Measurements from ENCODE around the gene PRL. TPM values are rescaled to one million over a fixed set of nuclear protein-coding genes. Genes with fewer than 3 reads are reported as not detected.
A peak's percentile ranks its signal among the peaks of the same experiment; 100 is the strongest.

PRL gene
- total and polyA plus RNA-seq, 2 donors (not counting 1 experiment from before 2014, with no cell fraction given): not detected

GRCh38 chr6:22322103-22323030, 25.5 kb upstream of the PRL start:
- Histone ChIP-seq H3K4me1 (ENCODE audit: control insufficient read depth, extremely low read depth, insufficient read depth, low read length) (no peaks in the 10 kb centered on the region), H4K20me1 (ENCODE audit: control insufficient read depth, extremely low read depth, insufficient read depth, low read length) (no peaks in the 10 kb centered on the region), H3K4me2 (ENCODE audit: extremely low read depth, insufficient read depth, low read length) (no peak overlapping the region), H3K27me3 (ENCODE audit: control insufficient read depth, insufficient read depth, low read length) (no peaks in the 10 kb centered on the region), H3K36me3 (ENCODE audit: control insufficient read depth, insufficient read depth, low read length) (no peaks in the 10 kb centered on the region), H3K9ac (ENCODE audit: insufficient read depth, low read length) (no peak overlapping the region), H3K9me3 (ENCODE audit: control insufficient read depth, insufficient read depth, low read depth, low read length) (no peaks in the 10 kb centered on the region), H3K4me3 (replicated peaks in 1 of 4; ENCODE audit: control extremely low read depth in 1 of 4, insufficient read depth in 1 of 4, low read depth in 3 of 4, low read length in 4 of 4) (no peak overlapping the region), H3K27ac (ENCODE audit: insufficient read depth, low read length) (no peak overlapping the region), H2AFZ (ENCODE audit: low read length) (no peak overlapping the region), H3K79me2 (ENCODE audit: control insufficient read depth, insufficient read depth, low read length) (no peaks in the 10 kb centered on the region)
- TF ChIP-seq, protein P1, sequence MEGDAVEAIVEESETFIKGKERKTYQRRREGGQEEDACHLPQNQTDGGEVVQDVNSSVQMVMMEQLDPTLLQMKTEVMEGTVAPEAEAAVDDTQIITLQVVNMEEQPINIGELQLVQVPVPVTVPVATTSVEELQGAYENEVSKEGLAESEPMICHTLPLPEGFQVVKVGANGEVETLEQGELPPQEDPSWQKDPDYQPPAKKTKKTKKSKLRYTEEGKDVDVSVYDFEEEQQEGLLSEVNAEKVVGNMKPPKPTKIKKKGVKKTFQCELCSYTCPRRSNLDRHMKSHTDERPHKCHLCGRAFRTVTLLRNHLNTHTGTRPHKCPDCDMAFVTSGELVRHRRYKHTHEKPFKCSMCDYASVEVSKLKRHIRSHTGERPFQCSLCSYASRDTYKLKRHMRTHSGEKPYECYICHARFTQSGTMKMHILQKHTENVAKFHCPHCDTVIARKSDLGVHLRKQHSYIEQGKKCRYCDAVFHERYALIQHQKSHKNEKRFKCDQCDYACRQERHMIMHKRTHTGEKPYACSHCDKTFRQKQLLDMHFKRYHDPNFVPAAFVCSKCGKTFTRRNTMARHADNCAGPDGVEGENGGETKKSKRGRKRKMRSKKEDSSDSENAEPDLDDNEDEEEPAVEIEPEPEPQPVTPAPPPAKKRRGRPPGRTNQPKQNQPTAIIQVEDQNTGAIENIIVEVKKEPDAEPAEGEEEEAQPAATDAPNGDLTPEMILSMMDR (conservative IDR thresholded peaks at IDR 0.05 in 1 of 2, IDR thresholded peaks at IDR 0.05 in 1 of 2; ENCODE audit: low read depth in 1 of 2, low read length in 2 of 2): no peak
- no peak for TF ChIP-seq EZH2 (IDR thresholded peaks at IDR 0.05; ENCODE audit: low read length, missing control alignments)
- DNase-seq (ENCODE audit: low read depth in 2 of 2): peak; percentile 24 to 71

- Histone ChIP-seq H3K4me2 (ENCODE audit: extremely low read depth, insufficient read depth, low read length) (no peak overlapping the region), H3K9ac (ENCODE audit: insufficient read depth, low read length) (no peak overlapping the region), H3K36me3 (ENCODE audit: control insufficient read depth, insufficient read depth, low read length) (no peaks in the 10 kb centered on the region), H4K20me1 (ENCODE audit: control insufficient read depth, extremely low read depth, insufficient read depth, low read length) (no peaks in the 10 kb centered on the region), H3K27ac (ENCODE audit: insufficient read depth, low read length) (no peak overlapping the region), H3K4me1 (ENCODE audit: control insufficient read depth, extremely low read depth, insufficient read depth, low read length) (no peaks in the 10 kb centered on the region), H3K79me2 (ENCODE audit: control insufficient read depth, insufficient read depth, low read length) (no peaks in the 10 kb centered on the region), H3K27me3 (ENCODE audit: control insufficient read depth, insufficient read depth, low read length) (no peaks in the 10 kb centered on the region), H2AFZ (ENCODE audit: low read length) (no peak overlapping the region), H3K9me3 (ENCODE audit: control insufficient read depth, insufficient read depth, low read depth, low read length) (no peaks in the 10 kb centered on the region), H3K4me3 (replicated peaks in 1 of 4; ENCODE audit: control extremely low read depth in 1 of 4, insufficient read depth in 1 of 4, low read depth in 3 of 4, low read length in 4 of 4) (no peak overlapping the region)
- peak; percentile 73 to 99 for DNase-seq (ENCODE audit: low read depth in 2 of 2)
- TF ChIP-seq EZH2 (IDR thresholded peaks at IDR 0.05; ENCODE audit: low read length, missing control alignments): no peak
- TF ChIP-seq, protein P1 (conservative IDR thresholded peaks at IDR 0.05 in 1 of 2, IDR thresholded peaks at IDR 0.05 in 1 of 2; ENCODE audit: low read depth in 1 of 2, low read length in 2 of 2): no peak
Measured at GRCh38 chr6:22320750-22321149, 23.9 kb upstream of the PRL start.

- no peak overlapping the region for H3K4me2 ChIP-seq (ENCODE audit: extremely low read depth, insufficient read depth, low read length)
- H3K27me3 ChIP-seq (ENCODE audit: control insufficient read depth, insufficient read depth, low read length): no peaks in the 10 kb centered on the region
- H3K4me3 ChIP-seq (replicated peaks in 1 of 4; ENCODE audit: control extremely low read depth in 1 of 4, insufficient read depth in 1 of 4, low read depth in 3 of 4, low read length in 4 of 4): no peak overlapping the region
- no peaks in the 10 kb centered on the region for H3K4me1 ChIP-seq (ENCODE audit: control insufficient read depth, extremely low read depth, insufficient read depth, low read length)
- no peaks in the 10 kb centered on the region for H3K9me3 ChIP-seq (ENCODE audit: control insufficient read depth, insufficient read depth, low read depth, low read length)
- no peaks in the 10 kb centered on the region for H3K79me2 ChIP-seq (ENCODE audit: control insufficient read depth, insufficient read depth, low read length)
- TF ChIP-seq, protein P1 (conservative IDR thresholded peaks at IDR 0.05 in 1 of 2, IDR thresholded peaks at IDR 0.05 in 1 of 2; ENCODE audit: low read depth in 1 of 2, low read length in 2 of 2): no peak
- TF ChIP-seq EZH2 (IDR thresholded peaks at IDR 0.05; ENCODE audit: low read length, missing control alignments): no peak
- no peaks in the 10 kb centered on the region for H4K20me1 ChIP-seq (ENCODE audit: control insufficient read depth, extremely low read depth, insufficient read depth, low read length)
- no peak for DNase-seq (ENCODE audit: low read depth in 2 of 2)
- no peak overlapping the region for H3K27ac ChIP-seq (ENCODE audit: insufficient read depth, low read length)
- no peaks in the 10 kb centered on the region for H3K36me3 ChIP-seq (ENCODE audit: control insufficient read depth, insufficient read depth, low read length)
- no peak overlapping the region for H3K9ac ChIP-seq (ENCODE audit: insufficient read depth, low read length)
- H2AFZ ChIP-seq (ENCODE audit: low read length): no peak overlapping the region
Measured at GRCh38 chr6:22318404-22318803, 21.6 kb upstream of the PRL start.
